Neural progenitor cell (in vitro differentiated cells): ENCODE data around the gene GOT1.

Experiments
- CTCF ChIP-seq: fragments of 200-600 bp; sonication (generic); IDR thresholded peaks from 2 replicates; pipeline ENCODE4 v1.5.1; 2017; ENCODE audit warnings: antibody characterized with exemption, mild to moderate bottlenecking
- EZH2 ChIP-seq: fragments of 200-600 bp; sonication (generic); IDR thresholded peaks from 2 replicates; pipeline ENCODE4 v1.6.1; 2017; ENCODE audit warnings: antibody characterized with exemption, mild to moderate bottlenecking, moderate library complexity

- TF ChIP-seq EZH2 (no peak), CTCF (no peak)
Observed at GRCh38 chr10:99393683-99394082, 36.7 kb downstream of the GOT1 start.
